ENCODE data around the gene DEK.
"Not testable (repeated sequence)": the region's sequence is repeated elsewhere in the genome, so short reads cannot be mapped to it uniquely, and the experiment has no call there.

GRCh38 chr6:18233770-18234169 lies 30.6 kb downstream of the DEK start:
- TF ChIP-seq MYC (IDR thresholded peaks at IDR 0.05; ENCODE audit: low read depth, low read length); POLR2A (IDR thresholded peaks at IDR 0.05; ENCODE audit: extremely low read depth, insufficient read length); CTCF (IDR thresholded peaks at IDR 0.05; ENCODE audit: low read depth, low read length); MAX (IDR thresholded peaks at IDR 0.05; ENCODE audit: low read depth, low read length): not testable (repeated sequence)
